Progenitor cell of endocrine pancreas (in vitro differentiated cells): ENCODE data around the gene VTCN1. TPM values are rescaled to one million over a fixed set of nuclear protein-coding genes. Genes with fewer than 3 reads are reported as not detected.

Experiments
- DNase-seq: peaks from one replicate; pipeline ENCODE4 v3.0.0; 2021; ENCODE audit warnings: low spot score; ENCODE audit not compliant: unreplicated experiment
- H3K27ac Mint-ChIP-seq: 2 replicates; pipeline ENCODE4 v1.8.0; 2021; ENCODE audit warnings: mild to moderate bottlenecking, moderate library complexity, mixed read lengths
- H3K27me3 Mint-ChIP-seq: 2 replicates; pipeline ENCODE4 v1.8.0; 2021; ENCODE audit warnings: mixed read lengths
- H3K36me3 Mint-ChIP-seq: 2 replicates; pipeline ENCODE4 v1.8.0; 2022; ENCODE audit warnings: mixed read lengths; ENCODE audit not compliant: insufficient read depth
- H3K4me1 Mint-ChIP-seq: 2 replicates; pipeline ENCODE4 v1.8.0; 2021; ENCODE audit warnings: low read depth, mixed read lengths
- H3K4me3 Mint-ChIP-seq: 2 replicates; pipeline ENCODE4 v1.8.0; 2021; ENCODE audit warnings: low read depth, mild to moderate bottlenecking, moderate library complexity, mixed read lengths
- H3K9me3 Mint-ChIP-seq: 2 replicates; pipeline ENCODE4 v1.8.0; 2021; ENCODE audit warnings: low read depth, mixed read lengths
- CTCF ChIP-seq: fragments of 200-600 bp; sonication (generic); IDR thresholded peaks from one replicate; pipeline ENCODE4 v1.5.0; 2021; ENCODE audit warnings: antibody characterized with exemption, mild to moderate bottlenecking; ENCODE audit not compliant: unreplicated experiment
- total RNA-seq: library from RNA; stranded (reverse); gene quantifications from 2 replicates; pipeline ENCODE4 v1.2.1, GENCODE V29; 2021

The VTCN1 gene
- total RNA-seq, 1 donor from 2014 or later, result 1.4 TPM

- Mint-ChIP-seq H3K4me3 (peak overlapping the region; percentile 45), H3K36me3 (no peaks in the 10 kb centered on the region), H3K9me3 (no peaks in the 10 kb centered on the region), H3K27me3 (peaks cover 9% of the 10 kb centered on the region), H3K4me1 (peaks cover 43% of the 10 kb centered on the region), H3K27ac (peak overlapping the region; percentile 77)
- TF ChIP-seq CTCF, result no peak
- no peak for DNase-seq
Measured at GRCh38 chr1:117244306-117244705, 33.6 kb upstream of the VTCN1 start.

GRCh38 chr1:117241512-117241911 is 30.8 kb upstream of the VTCN1 start:
- DNase-seq, result no peak
- TF ChIP-seq CTCF, result no peak
- H3K27me3 Mint-ChIP-seq, result peaks cover 9% of the 10 kb centered on the region
- no peak overlapping the region for H3K27ac Mint-ChIP-seq
- peaks cover 51% of the 10 kb centered on the region for H3K4me1 Mint-ChIP-seq
- peaks cover 8% of the 10 kb centered on the region for H3K9me3 Mint-ChIP-seq
- H3K36me3 Mint-ChIP-seq, result no peaks in the 10 kb centered on the region
- H3K4me3 Mint-ChIP-seq, result no peak overlapping the region

GRCh38 chr1:117240547-117240946 is 29.8 kb upstream of the VTCN1 start:
- DNase-seq, result no peak
- H3K4me3 Mint-ChIP-seq, result no peak overlapping the region
- H3K27ac Mint-ChIP-seq, result no peak overlapping the region
- H3K36me3 Mint-ChIP-seq, result no peaks in the 10 kb centered on the region
- TF ChIP-seq CTCF, result no peak
- peaks cover 9% of the 10 kb centered on the region for H3K27me3 Mint-ChIP-seq
- peaks cover 8% of the 10 kb centered on the region for H3K9me3 Mint-ChIP-seq
- peaks cover 47% of the 10 kb centered on the region for H3K4me1 Mint-ChIP-seq

GRCh38 chr1:117239467-117239866 is 28.7 kb upstream of the VTCN1 start:
- no peaks in the 10 kb centered on the region for H3K36me3 Mint-ChIP-seq
- no peak overlapping the region for H3K4me3 Mint-ChIP-seq
- DNase-seq, result no peak
- peaks cover 8% of the 10 kb centered on the region for H3K9me3 Mint-ChIP-seq
- no peak for TF ChIP-seq CTCF
- H3K27me3 Mint-ChIP-seq, result peaks cover 9% of the 10 kb centered on the region
- H3K27ac Mint-ChIP-seq, result no peak overlapping the region
- peaks cover 36% of the 10 kb centered on the region for H3K4me1 Mint-ChIP-seq

GRCh38 chr1:117237726-117238381 is 27.1 kb upstream of the VTCN1 start:
- Mint-ChIP-seq H3K27me3 (peaks cover 9% of the 10 kb centered on the region), H3K27ac (no peak overlapping the region), H3K9me3 (peaks cover 8% of the 10 kb centered on the region), H3K4me1 (peaks cover 28% of the 10 kb centered on the region), H3K4me3 (no peak overlapping the region), H3K36me3 (no peaks in the 10 kb centered on the region)
- no peak for TF ChIP-seq CTCF
- DNase-seq, result no peak
